ENCODE measurements around the gene WWTR1. TPM values are rescaled to one million over a fixed set of nuclear protein-coding genes. Genes with fewer than 3 reads are reported as not detected.

Gene WWTR1
- total and polyA plus RNA-seq, 2 of the 4 experiments (the other 2 are of a cell fraction), result 38.9 to 65.3 TPM

- H4K91ac ChIP-seq (ENCODE audit: insufficient read depth, low read depth, low read length), result peak overlapping the region; percentile 92
- WGBS, 2 experiments (ENCODE audit: extremely low coverage in 2 of 2, insufficient read length in 1 of 2), result no CpG with 5 or more reads among the region's 7 CpGs
- no peaks in the 10 kb centered on the region for H3K9me3 ChIP-seq (ENCODE audit: control insufficient read depth, insufficient read depth, low read length)
- H3K79me1 ChIP-seq (ENCODE audit: low read depth in 1 of 2, low read length in 2 of 2), result peaks cover 24 to 73% of the 10 kb centered on the region in 2 experiments
- H2BK120ac ChIP-seq (ENCODE audit: low read depth, low read length), result peak overlapping the region; percentile 94
- in situ Hi-C loops (cut with MboI; ENCODE audit: low sequenced_read_pairs), result no loop called here
- peaks cover 35% of the 10 kb centered on the region for H3K9me1 ChIP-seq (ENCODE audit: insufficient read depth, low read length)
- peak overlapping the region; percentile 92 for H3K27ac ChIP-seq (ENCODE audit: insufficient read depth, low read length)
- H3K14ac ChIP-seq (replicated peaks; ENCODE audit: low read depth, low read length), result peak overlapping the region; percentile 94
- H3K4ac ChIP-seq (ENCODE audit: low read depth, low read length), result peak overlapping the region; percentile 97
- H3K4me3 ChIP-seq (ENCODE audit: insufficient read depth, low read depth, low read length), result no peak overlapping the region
- peak overlapping the region; percentile 36 for H3K9ac ChIP-seq (ENCODE audit: low read depth, low read length)
- peak overlapping the region; percentile 95 for H2AK5ac ChIP-seq (ENCODE audit: low read depth, low read length)
- H3K56ac ChIP-seq (ENCODE audit: extremely low read depth, insufficient read depth, low read length), result peak overlapping the region; percentile 90
- peaks cover 30% of the 10 kb centered on the region for H3K4me1 ChIP-seq (ENCODE audit: control insufficient read depth, insufficient read depth, low read length)
- peaks cover 10% of the 10 kb centered on the region for H3K36me3 ChIP-seq (ENCODE audit: control insufficient read depth, insufficient read depth, low read length)
- peak overlapping the region; percentile 78 for H3K18ac ChIP-seq (ENCODE audit: low read depth, low read length)
- H3K27me3 ChIP-seq (ENCODE audit: control insufficient read depth, insufficient read depth, low read length), result no peaks in the 10 kb centered on the region
- ChIA-PET POLR2A (ENCODE audit: unreplicated experiment) (interaction anchor here (0.6 to 1.7 kb wide), 2 partner anchors 83 to 232 kb away, joined by 3 to 13 read pairs; partner anchors contain the start of gene WWTR1), CTCF (interaction anchor here (0.7 to 1.1 kb wide), 3 partner anchors 46 to 63 kb away, joined by 3 to 5 read pairs (median 3); no protein-coding TSS in a partner anchor)
- BruUV-seq (replicated peaks), result no TSS peak
- H2BK20ac ChIP-seq (ENCODE audit: low read depth, low read length), result peak overlapping the region; percentile 89
- peak overlapping the region; percentile 48 to 97 for H4K8ac ChIP-seq (ENCODE audit: low read depth in 2 of 2, low read length in 2 of 2)
- H2BK15ac ChIP-seq (ENCODE audit: low read depth, low read length), result peak overlapping the region; percentile 69; the same call in 2 of the 3 replicates
- dilution Hi-C loops (cut with HindIII; ENCODE audit: low sequenced_read_pairs, unreplicated experiment), result no loop called here
- peak overlapping the region; percentile 58 for H4K5ac ChIP-seq (ENCODE audit: low read depth, low read length)
- intact Hi-C loops (cut with micrococcal nuclease), result loop anchor here (5.0 kb wide), 2 partner anchors 33 to 62 kb away; no protein-coding TSS in a partner anchor
- ATAC-seq (ENCODE audit: low read depth) (peak; percentile 61), DNase-seq (peak; percentile 95)
- H3K23ac ChIP-seq (ENCODE audit: low read depth, low read length), result peak overlapping the region; percentile 90
- H2AFZ ChIP-seq (replicated peaks; ENCODE audit: low read length, poor library complexity), result peak overlapping the region; percentile 46
- H3K4me2 ChIP-seq (ENCODE audit: low read depth, low read length), result peak overlapping the region; percentile 70
- peaks cover 21% of the 10 kb centered on the region for H4K20me1 ChIP-seq (ENCODE audit: insufficient read depth, low read length)
- TF ChIP-seq POLR2A (IDR thresholded peaks at IDR 0.05; ENCODE audit: low read depth, low read length), result peak; percentile 61
- no peak for TF ChIP-seq RFX5 (IDR thresholded peaks at IDR 0.05; ENCODE audit: low read depth, low read length)
- TF ChIP-seq CEBPB (IDR thresholded peaks at IDR 0.05; ENCODE audit: low read depth, low read length), result peak; percentile 82
- no peak for TF ChIP-seq CHD1 (IDR thresholded peaks at IDR 0.05; ENCODE audit: low read depth, low read length)
- no peak for TF ChIP-seq FOS (IDR thresholded peaks at IDR 0.05; ENCODE audit: low read depth, low read length)
- TF ChIP-seq RAD21 (IDR thresholded peaks at IDR 0.05; ENCODE audit: low read length), result peak; percentile 27
- no peak for TF ChIP-seq USF2 (IDR thresholded peaks at IDR 0.05; ENCODE audit: low read depth, low read length)
- TF ChIP-seq MXI1 (IDR thresholded peaks at IDR 0.05; ENCODE audit: borderline replicate concordance, low read depth, low read length), result no peak; the same call in 1 of the 2 replicates
- no peak for TF ChIP-seq ELK1 (IDR thresholded peaks at IDR 0.05; ENCODE audit: borderline replicate concordance, low read depth, low read length)
- peak; percentile 42 for TF ChIP-seq RCOR1 (IDR thresholded peaks at IDR 0.05; ENCODE audit: insufficient replicate concordance, low read length)
- TF ChIP-seq MAZ (IDR thresholded peaks at IDR 0.05; ENCODE audit: borderline replicate concordance, low read depth, low read length), result no peak
- no peak for TF ChIP-seq CTCF (conservative IDR thresholded peaks at IDR 0.05; ENCODE audit: low read depth, low read length)
- 0 out of 2 replicates have a peak, but pooled peaks have one; percentile 8 for TF ChIP-seq SMC3 (IDR thresholded peaks at IDR 0.05; ENCODE audit: low read depth, low read length)
- TF ChIP-seq BHLHE40 (IDR thresholded peaks at IDR 0.05; ENCODE audit: low read depth, low read length), result no peak
- H2AK9ac ChIP-seq (replicated peaks; ENCODE audit: low read depth, low read length, poor library complexity), result peak overlapping the region; percentile 93
- peak overlapping the region; percentile 97 for H2BK5ac ChIP-seq (ENCODE audit: low read depth, low read length, poor library complexity, severe bottlenecking)
Measured at GRCh38 chr3:149575213-149575960, 82.4 kb downstream of the WWTR1 start.

All from IMR-90 (cell line).